ENCODE data around the gene PIP4K2A. TPM values are rescaled to one million over a fixed set of nuclear protein-coding genes. Genes with fewer than 3 reads are reported as not detected.

PIP4K2A gene
- total and polyA plus RNA-seq, 2 donors (not counting 3 experiments of a cell fraction or from before 2014, with no cell fraction given), result 11.8 to 32.6 TPM

DNA sequence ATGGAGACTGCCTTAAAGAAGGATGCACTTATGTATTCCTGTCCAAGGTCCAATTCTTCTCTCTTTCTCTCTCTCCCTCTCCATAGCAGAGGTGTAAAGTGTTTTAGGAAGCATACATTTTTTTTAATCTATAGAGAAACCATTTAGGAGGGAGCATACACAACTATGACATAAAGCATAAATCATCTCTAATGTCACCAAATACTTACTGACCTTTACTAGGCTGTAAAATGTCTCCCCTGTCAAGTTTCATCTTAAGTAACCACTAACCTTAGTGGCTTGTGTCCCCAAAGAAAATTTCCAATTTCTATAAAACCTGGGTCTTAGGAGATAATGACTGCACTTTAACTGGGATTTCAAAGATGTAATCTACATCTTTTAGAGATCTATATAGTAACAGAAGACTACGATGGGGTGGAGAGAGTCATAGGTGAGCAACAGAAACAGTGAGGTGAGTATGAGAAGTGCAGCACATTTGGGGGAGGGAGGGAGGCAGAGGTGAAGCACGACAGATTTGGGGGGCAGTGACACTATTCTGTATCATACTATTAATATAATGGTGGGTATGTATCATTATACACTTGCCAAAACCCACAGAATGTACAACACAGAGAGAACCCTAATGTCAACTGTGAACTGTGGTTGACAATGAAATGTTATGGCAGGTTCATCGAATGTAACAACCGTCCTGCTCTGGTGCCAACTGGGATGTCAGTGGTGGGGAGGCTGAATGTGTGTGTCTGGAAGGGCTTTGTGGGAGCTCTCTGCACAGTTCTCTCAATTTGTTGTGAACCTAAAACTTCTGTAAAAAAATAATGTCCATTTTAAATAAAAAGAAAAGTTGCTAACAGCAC, 79.5 kb downstream of the PIP4K2A start:
- no peak overlapping the region for H3K4me3 ChIP-seq (replicated peaks in 1 of 3; ENCODE audit: insufficient read depth in 1 of 3, low read depth in 1 of 3, low read length in 3 of 3)
- TF ChIP-seq EZH2 (IDR thresholded peaks at IDR 0.05; ENCODE audit: borderline replicate concordance, low read depth, low read length, severe bottlenecking), result no peak
- no peak for TF ChIP-seq POLR2AphosphoS5 (IDR thresholded peaks at IDR 0.05; ENCODE audit: insufficient read depth, low read depth, low read length)
- no peak for TF ChIP-seq MYC (IDR thresholded peaks at IDR 0.05; ENCODE audit: low read depth, low read length)
- no peak for TF ChIP-seq POLR2A (IDR thresholded peaks at IDR 0.05; ENCODE audit: low read depth, low read length)
- no peak for TF ChIP-seq JUN (IDR thresholded peaks at IDR 0.05; ENCODE audit: borderline replicate concordance, insufficient read depth, insufficient read length, low read depth)
- TF ChIP-seq FOS (IDR thresholded peaks at IDR 0.05; ENCODE audit: borderline replicate concordance, insufficient read depth, low read length), result no peak
- TF ChIP-seq, protein P1, sequence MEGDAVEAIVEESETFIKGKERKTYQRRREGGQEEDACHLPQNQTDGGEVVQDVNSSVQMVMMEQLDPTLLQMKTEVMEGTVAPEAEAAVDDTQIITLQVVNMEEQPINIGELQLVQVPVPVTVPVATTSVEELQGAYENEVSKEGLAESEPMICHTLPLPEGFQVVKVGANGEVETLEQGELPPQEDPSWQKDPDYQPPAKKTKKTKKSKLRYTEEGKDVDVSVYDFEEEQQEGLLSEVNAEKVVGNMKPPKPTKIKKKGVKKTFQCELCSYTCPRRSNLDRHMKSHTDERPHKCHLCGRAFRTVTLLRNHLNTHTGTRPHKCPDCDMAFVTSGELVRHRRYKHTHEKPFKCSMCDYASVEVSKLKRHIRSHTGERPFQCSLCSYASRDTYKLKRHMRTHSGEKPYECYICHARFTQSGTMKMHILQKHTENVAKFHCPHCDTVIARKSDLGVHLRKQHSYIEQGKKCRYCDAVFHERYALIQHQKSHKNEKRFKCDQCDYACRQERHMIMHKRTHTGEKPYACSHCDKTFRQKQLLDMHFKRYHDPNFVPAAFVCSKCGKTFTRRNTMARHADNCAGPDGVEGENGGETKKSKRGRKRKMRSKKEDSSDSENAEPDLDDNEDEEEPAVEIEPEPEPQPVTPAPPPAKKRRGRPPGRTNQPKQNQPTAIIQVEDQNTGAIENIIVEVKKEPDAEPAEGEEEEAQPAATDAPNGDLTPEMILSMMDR (IDR thresholded peaks at IDR 0.05; ENCODE audit: extremely low read depth in 1 of 2, insufficient read depth in 1 of 2, low read depth in 1 of 2, low read length in 2 of 2), result no peak
- TF ChIP-seq GATA2 (IDR thresholded peaks at IDR 0.05; ENCODE audit: insufficient read depth, insufficient read length, low read depth, low read length), result no peak
- TF ChIP-seq, protein P2, sequence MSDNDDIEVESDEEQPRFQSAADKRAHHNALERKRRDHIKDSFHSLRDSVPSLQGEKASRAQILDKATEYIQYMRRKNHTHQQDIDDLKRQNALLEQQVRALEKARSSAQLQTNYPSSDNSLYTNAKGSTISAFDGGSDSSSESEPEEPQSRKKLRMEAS (IDR thresholded peaks at IDR 0.05; ENCODE audit: insufficient read depth, insufficient read length), result no peak
- ChIA-PET POLR2A (no interaction called here), CTCF (no interaction called here)
- DNase-seq (ENCODE audit: low read depth, low spot score), result no peak
- no TSS peak for BruUV-seq (replicated peaks)
- no peaks in the 10 kb centered on the region for H3K9me3 ChIP-seq (replicated peaks; ENCODE audit: control insufficient read depth, insufficient read depth, low read length)
- peaks cover 0 to 2% of the 10 kb centered on the region in 2 experiments for H3K36me3 ChIP-seq (ENCODE audit: control insufficient read depth in 2 of 2, extremely low read depth in 1 of 2, insufficient read depth in 2 of 2, low read length in 2 of 2)
- no peak overlapping the region for H3K4me2 ChIP-seq (ENCODE audit: insufficient read depth, low read length)
- no peak for FAIRE-seq
- no peak overlapping the region for H3K9ac ChIP-seq (replicated peaks; ENCODE audit: extremely low read depth, insufficient read depth, low read length)
- no peaks in the 10 kb centered on the region for H3K27me3 ChIP-seq (ENCODE audit: control insufficient read depth in 2 of 2, insufficient read depth in 2 of 2, low read length in 2 of 2)
- peaks cover 26% of the 10 kb centered on the region for H3K4me1 ChIP-seq (ENCODE audit: control insufficient read depth, extremely low read depth, insufficient read depth, low read length)
- no peak overlapping the region for H3K27ac ChIP-seq (ENCODE audit: insufficient read depth, low read depth, low read length)
- no peak overlapping the region for H2AFZ ChIP-seq (ENCODE audit: low read depth, low read length)
- H3K79me2 ChIP-seq (ENCODE audit: control insufficient read depth, insufficient read depth, low read length), result peaks cover 22% of the 10 kb centered on the region
- intact Hi-C loops (cut with micrococcal nuclease), result no loop called here
- H3K9me1 ChIP-seq (replicated peaks; ENCODE audit: control insufficient read depth, extremely low read depth, insufficient read depth, low read length), result no peaks in the 10 kb centered on the region
- dilution Hi-C loops (cut with MboI; ENCODE audit: extremely low pct_ligation_motif_present, low sequenced_read_pairs), result no loop called here
- peaks cover 3% of the 10 kb centered on the region for H4K20me1 ChIP-seq (replicated peaks; ENCODE audit: control insufficient read depth, extremely low read depth, insufficient read depth, low read length)
